Measurements from ENCODE around the gene EEFSEC.

DNA sequence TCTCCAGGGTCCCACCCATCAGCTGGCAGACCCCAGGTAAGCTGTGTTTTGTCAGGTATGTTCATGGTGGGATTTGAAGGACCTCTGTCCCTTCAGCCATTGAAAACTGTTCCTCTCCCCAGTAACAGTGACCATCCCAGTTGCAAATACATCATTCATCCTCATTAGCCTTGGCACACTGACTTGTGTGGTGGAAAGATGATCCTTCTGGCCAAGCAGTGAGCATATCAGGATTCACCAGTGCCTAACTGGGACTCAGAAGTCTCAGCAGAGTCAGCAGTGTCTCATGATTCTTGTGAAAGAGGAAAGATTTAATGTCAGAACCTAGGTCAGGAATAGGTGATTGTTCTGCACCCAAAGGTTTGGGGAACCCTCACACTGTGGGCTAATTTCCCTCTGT lies 223.2 kb downstream of the EEFSEC start:
- TF ChIP-seq EZH2phosphoT487 (IDR thresholded peaks at IDR 0.05; ENCODE audit: borderline replicate concordance, low read length): no peak
- TF ChIP-seq, protein P1, sequence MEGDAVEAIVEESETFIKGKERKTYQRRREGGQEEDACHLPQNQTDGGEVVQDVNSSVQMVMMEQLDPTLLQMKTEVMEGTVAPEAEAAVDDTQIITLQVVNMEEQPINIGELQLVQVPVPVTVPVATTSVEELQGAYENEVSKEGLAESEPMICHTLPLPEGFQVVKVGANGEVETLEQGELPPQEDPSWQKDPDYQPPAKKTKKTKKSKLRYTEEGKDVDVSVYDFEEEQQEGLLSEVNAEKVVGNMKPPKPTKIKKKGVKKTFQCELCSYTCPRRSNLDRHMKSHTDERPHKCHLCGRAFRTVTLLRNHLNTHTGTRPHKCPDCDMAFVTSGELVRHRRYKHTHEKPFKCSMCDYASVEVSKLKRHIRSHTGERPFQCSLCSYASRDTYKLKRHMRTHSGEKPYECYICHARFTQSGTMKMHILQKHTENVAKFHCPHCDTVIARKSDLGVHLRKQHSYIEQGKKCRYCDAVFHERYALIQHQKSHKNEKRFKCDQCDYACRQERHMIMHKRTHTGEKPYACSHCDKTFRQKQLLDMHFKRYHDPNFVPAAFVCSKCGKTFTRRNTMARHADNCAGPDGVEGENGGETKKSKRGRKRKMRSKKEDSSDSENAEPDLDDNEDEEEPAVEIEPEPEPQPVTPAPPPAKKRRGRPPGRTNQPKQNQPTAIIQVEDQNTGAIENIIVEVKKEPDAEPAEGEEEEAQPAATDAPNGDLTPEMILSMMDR (conservative IDR thresholded peaks at IDR 0.05; ENCODE audit: low read depth, low read length): no peak

All from PC-3 (cell line).